Keratinocyte (primary cell): ENCODE results near the gene LAMA2. TPM values are rescaled to one million over a fixed set of nuclear protein-coding genes. Genes with fewer than 3 reads are reported as not detected.

ENCODE experiments used
- DNase-seq: peaks from one replicate; pipeline ENCODE4 v3.0.0-alpha.2; 2011; ENCODE audit warnings: low read depth, missing footprints, low spot score
- FAIRE-seq: peaks from 2 replicates; lab custom pipeline; 2011; peaks lifted over from hg19 to GRCh38; lab: Jason Lieb, UNC
- H2AFZ ChIP-seq: 2 replicates; pipeline ENCODE4 v1.6.0; 2012; ENCODE audit warnings: low read length, control low read depth, inconsistent platforms; ENCODE audit not compliant: control insufficient read depth
- H3K27ac ChIP-seq: 2 replicates; pipeline ENCODE4 v1.5.1; 2011; ENCODE audit warnings: low read length; ENCODE audit not compliant: control insufficient read depth, insufficient read depth
- H3K27me3 ChIP-seq: 3 replicates; pipeline ENCODE4 v1.6.0; 2011; ENCODE audit warnings: low read length; ENCODE audit not compliant: control insufficient read depth, insufficient read depth; ENCODE audit errors: extremely low read depth
- H3K36me3 ChIP-seq, 2 experiments: 2 replicates in 1 of 2; 3 replicates in 1 of 2; pipeline ENCODE4 v1.5.1; 2011; ENCODE audit warnings: low read length in 2 of 2, mild to moderate bottlenecking in 1 of 2; ENCODE audit not compliant: control insufficient read depth in 2 of 2, insufficient read depth in 2 of 2; ENCODE audit errors: extremely low read depth in 1 of 2
- H3K4me1 ChIP-seq: 3 replicates; pipeline ENCODE4 v1.5.1; 2011; ENCODE audit warnings: low read length; ENCODE audit not compliant: control insufficient read depth, insufficient read depth; ENCODE audit errors: extremely low read depth
- H3K4me2 ChIP-seq: 3 replicates; pipeline ENCODE4 v1.6.0; 2011; ENCODE audit warnings: low read depth, low read length; ENCODE audit not compliant: control insufficient read depth, insufficient read depth; ENCODE audit errors: extremely low read depth
- H3K4me3 ChIP-seq, 3 experiments: fragments of 200-600 bp in 1 of 3; sonication (generic) in 1 of 3; 2 replicates in 2 of 3; 3 replicates in 1 of 3; pipeline ENCODE4 v1.5.1; 2011 to 2016; ENCODE audit warnings: low read length in 3 of 3, mild to moderate bottlenecking in 3 of 3, control low read depth in 2 of 3, inconsistent platforms in 1 of 3, low read depth in 1 of 3, mixed read lengths in 1 of 3, mixed run types in 1 of 3, moderate library complexity in 1 of 3; ENCODE audit not compliant: control insufficient read depth in 2 of 3, insufficient read depth in 2 of 3; ENCODE audit errors: extremely low read depth in 1 of 3
- H3K79me2 ChIP-seq: 2 replicates; pipeline ENCODE4 v1.6.0; 2012; ENCODE audit warnings: low read length; ENCODE audit not compliant: control insufficient read depth, insufficient read depth
- H3K9ac ChIP-seq: 3 replicates; pipeline ENCODE4 v1.6.0; 2011; ENCODE audit warnings: low read length; ENCODE audit not compliant: control insufficient read depth, insufficient read depth; ENCODE audit errors: extremely low read depth
- H3K9me1 ChIP-seq: 3 replicates; pipeline ENCODE4 v1.6.0; 2011; ENCODE audit warnings: low read length; ENCODE audit not compliant: control insufficient read depth, insufficient read depth; ENCODE audit errors: extremely low read depth
- H3K9me3 ChIP-seq: 2 replicates; pipeline ENCODE4 v1.5.1; 2012; ENCODE audit warnings: low read depth, low read length; ENCODE audit not compliant: control insufficient read depth
- H4K20me1 ChIP-seq: 3 replicates; pipeline ENCODE4 v1.6.0; 2011; ENCODE audit warnings: low read length; ENCODE audit not compliant: control insufficient read depth, insufficient read depth; ENCODE audit errors: extremely low read depth
- EZH2 ChIP-seq: IDR thresholded peaks from one replicate; pipeline ENCODE4 v1.6.1; 2012; ENCODE audit warnings: inconsistent platforms, mild to moderate bottlenecking, low read length, moderate library complexity
- dilution Hi-C: fragments of 300-500 bp; cut with MboI; formaldehyde crosslinking; loops from one replicate; pipeline ENCODE4 v1.7.0; 2020; ENCODE audit warnings: low sequenced_read_pairs; ENCODE audit not compliant: extremely low pct_ligation_motif_present
- polyA plus RNA-seq, 5 experiments: library from polyadenylated mRNA; depleted of rRNA in 3 of 5; stranded (reverse) in 3 of 5; stranded (forward) in 1 of 5; unstranded in 1 of 5; fragments of >200 nt; gene quantifications; 1 replicate in 1 of 5; 2 replicates in 3 of 5; 3 replicates in 1 of 5; pipeline versions ENCODE4 v1.2.1 to v1.2.3, GENCODE V29; 2011 to 2012; ENCODE audit warnings: missing spikeins in 2 of 5, low read depth in 1 of 5, low replicate concordance in 1 of 5
- TF ChIP-seq, protein P1 (sequence below), 3 experiments: IDR thresholded peaks in 1 of 3; conservative IDR thresholded peaks in 1 of 3; optimal IDR thresholded peaks in 1 of 3; 2 replicates in 2 of 3; 3 replicates in 1 of 3; pipeline versions ENCODE3 to v1.5.1; 2011; ENCODE audit warnings: low read length in 3 of 3, mild to moderate bottlenecking in 3 of 3, moderate library complexity in 2 of 3, control low read depth in 1 of 3, inconsistent platforms in 1 of 3; ENCODE audit not compliant: insufficient read depth in 2 of 3; ENCODE audit errors: extremely low read depth in 1 of 3

The LAMA2 gene
- polyA plus RNA-seq, 1 donor (not counting 4 experiments of a cell fraction or from before 2014, with no cell fraction given) = 1.4 TPM

DNA sequence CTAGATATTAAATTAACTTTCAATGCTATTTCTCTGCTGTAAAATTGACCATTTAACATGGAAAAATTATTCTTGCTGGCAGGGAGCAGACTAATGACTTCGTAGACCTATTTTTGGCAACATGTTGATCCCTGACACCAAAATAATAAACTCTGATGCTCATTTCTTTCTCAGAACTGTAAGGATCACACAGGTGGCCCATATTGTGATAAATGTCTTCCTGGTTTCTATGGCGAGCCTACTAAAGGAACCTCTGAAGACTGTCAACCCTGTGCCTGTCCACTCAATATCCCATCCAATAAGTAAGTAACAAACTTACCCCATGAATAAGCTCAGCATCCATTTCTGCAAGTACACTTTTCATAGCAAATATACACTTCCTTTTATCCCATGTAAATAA, 387.5 kb downstream of the LAMA2 start:
- Histone ChIP-seq H3K9me1 (no peaks in the 10 kb centered on the region), H3K79me2 (no peaks in the 10 kb centered on the region), H3K27me3 (no peaks in the 10 kb centered on the region), H2AFZ (no peak overlapping the region), H3K36me3 (no peaks in the 10 kb centered on the region), H3K4me2 (no peak overlapping the region), H4K20me1 (no peaks in the 10 kb centered on the region), H3K4me1 (no peaks in the 10 kb centered on the region), H3K9me3 (no peaks in the 10 kb centered on the region), H3K27ac (no peak overlapping the region), H3K9ac (no peak overlapping the region), H3K4me3 (no peak overlapping the region)
- dilution Hi-C loops = loop anchor here (25.0 kb wide), 1 partner anchor 458 kb away; no protein-coding TSS in a partner anchor
- DNase-seq = no peak
- TF ChIP-seq, protein P1, sequence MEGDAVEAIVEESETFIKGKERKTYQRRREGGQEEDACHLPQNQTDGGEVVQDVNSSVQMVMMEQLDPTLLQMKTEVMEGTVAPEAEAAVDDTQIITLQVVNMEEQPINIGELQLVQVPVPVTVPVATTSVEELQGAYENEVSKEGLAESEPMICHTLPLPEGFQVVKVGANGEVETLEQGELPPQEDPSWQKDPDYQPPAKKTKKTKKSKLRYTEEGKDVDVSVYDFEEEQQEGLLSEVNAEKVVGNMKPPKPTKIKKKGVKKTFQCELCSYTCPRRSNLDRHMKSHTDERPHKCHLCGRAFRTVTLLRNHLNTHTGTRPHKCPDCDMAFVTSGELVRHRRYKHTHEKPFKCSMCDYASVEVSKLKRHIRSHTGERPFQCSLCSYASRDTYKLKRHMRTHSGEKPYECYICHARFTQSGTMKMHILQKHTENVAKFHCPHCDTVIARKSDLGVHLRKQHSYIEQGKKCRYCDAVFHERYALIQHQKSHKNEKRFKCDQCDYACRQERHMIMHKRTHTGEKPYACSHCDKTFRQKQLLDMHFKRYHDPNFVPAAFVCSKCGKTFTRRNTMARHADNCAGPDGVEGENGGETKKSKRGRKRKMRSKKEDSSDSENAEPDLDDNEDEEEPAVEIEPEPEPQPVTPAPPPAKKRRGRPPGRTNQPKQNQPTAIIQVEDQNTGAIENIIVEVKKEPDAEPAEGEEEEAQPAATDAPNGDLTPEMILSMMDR (optimal IDR thresholded peaks at IDR 0.05 in 1 of 3, IDR thresholded peaks at IDR 0.05 in 1 of 3, conservative IDR thresholded peaks at IDR 0.05 in 1 of 3; ENCODE audit: extremely low read depth in 1 of 3, insufficient read depth in 2 of 3, low read length in 3 of 3) = no peak
- no peak for TF ChIP-seq EZH2
- FAIRE-seq = no peak

DNA sequence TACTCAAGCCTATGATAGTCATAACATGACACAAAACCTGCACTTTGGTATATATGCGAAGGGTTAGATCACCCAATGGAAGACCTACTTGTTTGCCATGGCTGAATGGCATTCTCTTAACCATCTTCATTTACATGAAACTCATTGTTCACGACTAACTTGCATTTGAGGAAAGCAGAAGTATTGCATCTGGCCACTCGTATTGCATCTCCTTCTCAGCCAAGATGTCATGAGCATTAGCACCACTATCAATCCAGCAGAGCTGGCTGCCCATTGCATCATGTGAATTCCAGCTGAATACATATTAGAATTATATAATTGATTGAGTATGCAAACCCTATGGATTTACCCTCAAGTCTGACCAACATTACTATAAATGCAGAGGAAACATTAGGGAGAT, 390.2 kb downstream of the LAMA2 start:
- DNase-seq (no peak), FAIRE-seq (no peak)
- Histone ChIP-seq H3K9me3 (no peaks in the 10 kb centered on the region), H2AFZ (no peak overlapping the region), H3K9me1 (no peaks in the 10 kb centered on the region), H3K27ac (no peak overlapping the region), H3K36me3 (no peaks in the 10 kb centered on the region), H3K79me2 (no peaks in the 10 kb centered on the region), H3K4me2 (no peak overlapping the region), H3K4me1 (no peaks in the 10 kb centered on the region), H3K27me3 (no peaks in the 10 kb centered on the region), H3K9ac (no peak overlapping the region), H4K20me1 (no peaks in the 10 kb centered on the region), H3K4me3 (no peak overlapping the region)
- TF ChIP-seq, protein P1 (optimal IDR thresholded peaks at IDR 0.05 in 1 of 3, IDR thresholded peaks at IDR 0.05 in 1 of 3, conservative IDR thresholded peaks at IDR 0.05 in 1 of 3; ENCODE audit: extremely low read depth in 1 of 3, insufficient read depth in 2 of 3, low read length in 3 of 3) = no peak
- no peak for TF ChIP-seq EZH2
- dilution Hi-C loops = loop anchor here (25.0 kb wide), 1 partner anchor 461 kb away; no protein-coding TSS in a partner anchor
